SK-N-DZ (cell line): ENCODE data around the gene EPS8L1. TPM values are rescaled to one million over a fixed set of nuclear protein-coding genes. Genes with fewer than 3 reads are reported as not detected.
"Not testable (repeated sequence)": the region's sequence is repeated elsewhere in the genome, so short reads cannot be mapped to it uniquely, and the experiment has no call there.

ENCODE experiments used
- DNase-seq: peaks from one replicate; pipeline ENCODE4 v3.0.0-alpha.2; 2015; ENCODE audit warnings: low spot score
- polyA plus RNA-seq, 2 experiments: library from polyadenylated mRNA; depleted of rRNA; stranded (reverse); fragments of >200 nt; gene quantifications; 2 replicates each; pipeline ENCODE4 v1.2.3, GENCODE V29; 2014

Gene EPS8L1
- polyA plus RNA-seq (2014; cell fraction: cytosol; rRNA removed) = 0.18 and 0.42 TPM in 2 replicates
- 1.8 and 3.5 TPM in 2 replicates for polyA plus RNA-seq (2014; cell fraction: nucleus; rRNA removed)

GRCh38 chr19:55075371-55075998, at the start of gene EPS8L1:
EPS8L1 (plus strand) TSS chr19:55075869; CDS start chr19:55076445, 576 bp downstream.
- DNase-seq = no peak

- DNase-seq = not testable (repeated sequence)
These were observed 48.6 kb upstream of the EPS8L1 start for GRCh38 chr19:55027140-55027471.

GRCh38 chr19:55027472-55028337, 48.0 kb upstream of the EPS8L1 start:
- DNase-seq = no peak

- DNase-seq = no peak
These were observed 46.9 kb upstream of the EPS8L1 start for GRCh38 chr19:55028757-55029156.

- no peak for DNase-seq
These were observed 44.5 kb upstream of the EPS8L1 start for GRCh38 chr19:55031178-55031577.

GRCh38 chr19:55032170-55032800, 43.4 kb upstream of the EPS8L1 start:
- no peak for DNase-seq

GRCh38 chr19:55032976-55033643, 42.6 kb upstream of the EPS8L1 start:
- DNase-seq = not testable (repeated sequence)

GRCh38 chr19:55034751-55035150, 40.9 kb upstream of the EPS8L1 start:
- no peak for DNase-seq

- DNase-seq = no peak
These were observed 39.6 kb upstream of the EPS8L1 start for GRCh38 chr19:55036058-55036457.

- not testable (repeated sequence) for DNase-seq
These were observed 38.1 kb upstream of the EPS8L1 start for GRCh38 chr19:55037603-55038002.

GRCh38 chr19:55040654-55041053, 35.0 kb upstream of the EPS8L1 start:
- DNase-seq = not testable (repeated sequence)

- DNase-seq = no peak
These were observed 34.4 kb upstream of the EPS8L1 start for GRCh38 chr19:55041244-55041626.

GRCh38 chr19:55041627-55042343, 33.9 kb upstream of the EPS8L1 start:
- no peak for DNase-seq

GRCh38 chr19:55042344-55042678, 33.4 kb upstream of the EPS8L1 start:
- DNase-seq = no peak

- no peak for DNase-seq
These were observed 33.0 kb upstream of the EPS8L1 start for GRCh38 chr19:55042688-55043087.

- DNase-seq = no peak
These were observed 31.4 kb upstream of the EPS8L1 start for GRCh38 chr19:55044286-55044685.

GRCh38 chr19:55044771-55045716, 30.6 kb upstream of the EPS8L1 start:
- no peak for DNase-seq

- no peak for DNase-seq
These were observed 28.6 kb upstream of the EPS8L1 start for GRCh38 chr19:55046975-55047622.

- no peak for DNase-seq
These were observed 27.7 kb upstream of the EPS8L1 start for GRCh38 chr19:55047951-55048350.

GRCh38 chr19:55048446-55048845, 27.2 kb upstream of the EPS8L1 start:
- DNase-seq = no peak
